Neural progenitor cell (in vitro differentiated cells): Measurements from ENCODE around the gene TMEFF2.

Experiments
- CTCF ChIP-seq: fragments of 200-600 bp; sonication (generic); IDR thresholded peaks from 2 replicates; pipeline ENCODE4 v1.5.1; 2017; ENCODE audit warnings: antibody characterized with exemption, mild to moderate bottlenecking
- EZH2 ChIP-seq: fragments of 200-600 bp; sonication (generic); IDR thresholded peaks from 2 replicates; pipeline ENCODE4 v1.6.1; 2017; ENCODE audit warnings: antibody characterized with exemption, mild to moderate bottlenecking, moderate library complexity
- EZH2phosphoT487 ChIP-seq: fragments of 200-600 bp; sonication (generic); IDR thresholded peaks from 2 replicates; pipeline ENCODE4 v1.6.1; 2017; ENCODE audit warnings: antibody characterized with exemption

GRCh38 chr2:191933307-191934105, 261.2 kb downstream of the TMEFF2 start:
- no peak for TF ChIP-seq CTCF
- TF ChIP-seq EZH2, result no peak
- no peak for TF ChIP-seq EZH2phosphoT487
